HG03342 (cell line): Measurements from ENCODE around the gene SIDT2.
"Not testable (repeated sequence)": the region's sequence is repeated elsewhere in the genome, so short reads cannot be mapped to it uniquely, and the experiment has no call there.

ENCODE experiments used
- ATAC-seq: cut with Tn5 transposase; IDR thresholded peaks from one replicate; pipeline ENCODE4 v1.9.1; 2021; ENCODE audit warnings: mild to moderate bottlenecking, moderate library complexity; ENCODE audit not compliant: unreplicated experiment

The SIDT2 gene

DNA sequence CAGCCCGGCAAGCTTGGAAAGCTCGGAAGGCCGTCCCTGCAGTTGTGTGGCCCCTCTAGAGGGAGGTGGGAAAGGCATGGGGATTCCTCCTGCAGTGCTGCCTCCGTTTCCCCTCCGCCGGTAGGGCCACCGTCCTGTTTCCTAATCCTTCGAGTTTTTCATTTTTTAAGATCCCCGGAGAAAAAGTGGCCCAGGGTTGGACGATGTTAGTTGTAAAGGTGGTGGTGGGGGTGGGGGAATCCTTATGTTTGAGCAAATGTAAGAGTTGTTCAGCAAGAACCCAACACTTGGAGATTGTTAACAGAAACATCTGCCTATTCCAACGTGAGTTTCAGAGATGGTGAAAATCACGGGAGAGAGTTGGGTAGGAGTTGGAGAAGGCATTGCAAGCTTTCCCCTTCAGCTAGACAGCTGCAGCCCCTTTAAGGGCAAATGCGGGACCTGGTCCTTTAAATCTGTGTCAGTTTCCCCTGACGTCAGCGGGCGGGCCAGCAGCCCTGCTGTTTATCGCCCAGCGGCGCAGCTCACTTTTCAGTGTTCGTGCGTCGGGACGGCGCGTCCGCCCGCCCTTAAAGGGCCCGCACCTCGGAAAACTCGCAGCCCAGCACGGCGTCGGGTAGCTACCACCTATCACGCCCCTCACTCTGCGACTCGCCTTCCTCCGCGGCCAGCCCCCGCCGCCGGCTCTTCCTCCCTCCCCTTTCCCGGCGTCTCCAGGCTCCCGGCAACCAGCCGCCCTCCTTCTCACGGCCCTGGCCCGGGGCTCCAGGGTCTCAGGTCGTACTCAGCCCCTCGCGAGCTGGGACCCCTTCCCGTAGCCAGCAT, at the start of gene SIDT2:
Gene SIDT2 (plus strand): TSS at position 534 of the 825 bp plus-strand sequence. CDS start 521 bp downstream, outside the sequence.
- ATAC-seq, result peak; percentile 88

DNA sequence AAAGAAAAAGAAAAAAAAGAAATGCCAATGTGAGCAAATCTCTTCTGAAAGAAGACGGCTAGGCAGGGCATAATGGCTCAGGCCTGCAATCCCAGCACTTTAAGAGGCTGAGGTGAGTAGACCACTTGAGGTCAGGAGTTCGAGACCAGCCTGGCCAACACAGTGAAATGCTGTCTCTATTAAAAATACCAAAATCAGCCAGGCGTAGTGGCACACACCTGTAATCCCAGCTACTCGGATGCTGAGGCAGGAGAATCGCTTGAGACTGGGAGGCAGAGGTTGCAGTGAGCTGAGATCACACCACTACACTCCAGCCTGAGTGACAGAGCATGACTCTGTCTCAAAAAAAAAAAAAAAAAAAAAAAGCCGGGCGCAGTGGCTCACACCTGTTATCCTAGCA, 48.1 kb upstream of the SIDT2 start:
- ATAC-seq, result not testable (repeated sequence)

DNA sequence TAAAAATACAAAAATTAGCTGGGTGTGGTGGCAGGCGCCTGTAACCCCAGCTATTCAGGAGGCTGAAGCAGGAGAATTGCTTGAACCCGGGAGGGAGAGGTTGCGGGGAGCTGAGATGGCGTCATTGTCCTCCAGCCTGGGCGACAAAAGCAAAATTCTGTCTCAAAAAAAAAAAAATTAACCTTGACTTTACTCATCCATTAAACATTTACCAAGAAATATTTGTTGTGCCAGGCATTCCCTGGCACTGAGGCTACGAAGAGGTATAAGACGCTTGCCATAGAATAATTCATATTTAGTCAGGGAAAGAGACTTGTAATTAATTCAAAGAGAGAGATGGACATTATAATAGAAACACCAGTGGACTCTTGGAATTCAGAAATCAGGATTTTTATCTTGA, 47.7 kb upstream of the SIDT2 start:
- no peak for ATAC-seq

DNA sequence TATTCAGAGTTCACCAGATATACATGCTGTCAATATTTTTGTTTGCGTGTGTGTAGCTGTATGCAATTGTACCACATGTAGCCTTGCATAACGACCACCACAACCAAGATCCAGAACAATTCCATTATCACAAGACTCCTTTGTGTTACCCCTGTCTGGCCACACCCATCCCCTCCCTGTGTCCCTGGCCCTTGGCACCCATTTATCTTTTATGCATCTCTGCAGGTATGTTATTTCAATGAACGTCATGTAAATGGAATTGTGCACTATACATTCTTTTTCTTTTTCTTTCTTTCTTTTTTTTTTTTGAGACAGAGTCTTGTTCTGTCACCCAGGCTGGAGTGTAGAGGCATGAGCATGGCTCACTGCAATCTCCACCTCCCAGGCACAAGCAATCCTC, 44.1 kb upstream of the SIDT2 start:
- no peak for ATAC-seq

DNA sequence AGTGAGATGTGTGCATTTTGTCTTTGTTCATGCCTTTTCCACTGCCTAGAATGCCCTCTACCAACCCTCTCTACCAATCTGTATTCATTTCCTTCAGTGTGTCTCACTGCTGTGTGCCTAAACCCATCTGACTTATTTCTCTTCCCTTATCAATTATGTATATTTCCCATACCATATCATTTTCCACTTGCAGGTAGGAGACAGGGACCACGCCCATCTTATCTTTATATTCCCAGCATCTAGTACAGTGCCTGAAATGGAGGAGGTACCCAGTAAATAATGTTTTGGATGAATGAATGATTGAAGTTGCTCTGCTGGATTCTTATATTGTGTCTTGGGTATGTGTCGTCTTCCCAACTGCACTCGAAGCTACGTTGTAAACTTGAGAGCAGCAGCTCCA, 43.6 kb upstream of the SIDT2 start:
- not testable (repeated sequence) for ATAC-seq

DNA sequence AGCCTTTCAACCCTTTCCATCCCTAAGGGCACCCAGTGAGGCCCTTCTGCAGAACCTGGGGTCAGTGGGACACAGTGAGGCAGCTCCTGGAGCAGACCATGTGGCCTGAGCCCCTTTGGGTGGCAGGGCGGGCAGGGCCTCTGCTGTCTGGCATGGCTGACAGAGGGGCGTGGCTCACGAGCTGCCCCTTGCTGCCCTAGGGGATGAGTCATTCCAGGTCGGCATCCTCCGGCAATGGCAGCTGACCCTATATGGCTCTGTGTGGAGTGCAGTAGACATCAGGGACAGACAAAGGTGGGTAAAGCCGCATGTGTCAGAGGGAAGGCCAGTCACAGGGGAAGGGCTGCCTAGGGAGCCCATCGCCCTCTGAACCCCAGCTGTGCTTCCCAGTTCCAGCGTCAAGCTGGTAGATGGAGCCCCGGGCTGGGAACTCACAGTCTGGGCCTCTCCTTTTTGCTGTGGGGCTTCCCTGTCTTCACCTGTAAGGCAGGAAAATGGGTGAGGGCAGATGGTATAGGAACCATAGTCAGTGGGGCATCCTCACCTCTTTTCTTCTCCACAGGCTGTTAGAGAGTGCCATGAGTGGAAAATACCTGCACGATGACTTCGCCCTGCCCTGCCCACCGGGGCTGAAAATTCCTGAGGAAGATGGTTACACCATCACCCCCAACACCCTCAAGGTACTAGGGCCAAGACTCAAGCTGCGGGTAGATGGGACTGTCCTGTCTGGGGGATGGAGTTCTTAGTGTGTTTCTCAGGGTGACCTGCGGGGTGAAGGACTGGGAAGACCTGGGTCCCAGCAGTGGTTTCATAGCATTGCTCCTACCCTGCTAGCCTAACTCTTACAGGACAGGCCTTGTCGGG, 41.1 kb upstream of the SIDT2 start:
- not testable (repeated sequence) for ATAC-seq

DNA sequence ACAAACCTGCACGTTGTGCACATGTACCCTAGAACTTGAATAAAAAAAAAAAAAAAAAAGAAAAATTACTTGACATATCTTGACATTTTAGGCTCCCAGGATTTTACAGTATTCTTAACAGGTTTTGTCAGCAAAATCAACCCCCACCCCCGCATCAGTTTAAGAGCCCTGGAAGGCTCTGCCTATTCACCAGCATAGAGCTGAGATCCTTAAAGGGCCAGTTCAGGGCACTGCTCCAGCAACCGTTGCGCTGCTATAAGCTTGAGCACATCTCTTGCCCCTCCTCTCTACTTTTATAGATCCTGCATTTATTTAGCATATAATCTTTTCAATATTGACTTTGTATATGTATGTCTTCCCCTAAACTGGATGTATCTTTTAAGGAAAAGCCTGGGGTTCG, 35.2 kb upstream of the SIDT2 start:
- peak; percentile 21 for ATAC-seq

DNA sequence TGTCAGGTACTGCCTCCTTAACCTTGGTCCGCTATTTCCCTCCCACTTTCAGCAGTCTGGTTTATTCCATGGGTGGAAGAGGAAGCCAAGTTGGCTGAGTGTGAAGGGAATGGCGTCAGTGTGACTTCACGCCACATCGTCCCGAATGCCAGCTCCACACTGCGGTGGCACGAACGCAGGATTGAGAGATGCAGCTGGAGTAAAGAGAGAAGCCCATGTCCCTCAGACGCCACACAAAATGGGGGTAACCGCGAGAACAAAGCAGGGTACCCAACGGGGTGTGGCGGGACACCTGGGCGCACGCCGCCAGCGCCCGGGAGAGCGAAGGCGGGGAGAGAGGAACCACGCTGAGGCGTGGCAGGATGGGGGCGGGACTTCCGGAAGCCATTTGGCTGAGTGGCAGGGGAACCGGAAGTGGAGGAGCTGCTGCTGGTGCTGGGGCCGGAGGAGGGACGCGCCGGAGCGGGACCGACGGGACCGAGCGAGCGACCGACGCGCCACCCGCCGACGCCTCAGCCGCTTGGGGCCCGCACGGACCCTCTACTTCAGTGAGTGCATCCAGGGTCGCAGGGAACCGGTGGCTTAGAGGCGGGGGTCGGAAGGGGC, 34.6 kb upstream of the SIDT2 start, which contains the start of gene PAFAH1B2:
Gene PAFAH1B2 (plus strand): TSS at position 417 of the 606 bp plus-strand sequence. CDS start 8,161 bp downstream, outside the sequence.
- ATAC-seq, result peak; percentile 98

DNA sequence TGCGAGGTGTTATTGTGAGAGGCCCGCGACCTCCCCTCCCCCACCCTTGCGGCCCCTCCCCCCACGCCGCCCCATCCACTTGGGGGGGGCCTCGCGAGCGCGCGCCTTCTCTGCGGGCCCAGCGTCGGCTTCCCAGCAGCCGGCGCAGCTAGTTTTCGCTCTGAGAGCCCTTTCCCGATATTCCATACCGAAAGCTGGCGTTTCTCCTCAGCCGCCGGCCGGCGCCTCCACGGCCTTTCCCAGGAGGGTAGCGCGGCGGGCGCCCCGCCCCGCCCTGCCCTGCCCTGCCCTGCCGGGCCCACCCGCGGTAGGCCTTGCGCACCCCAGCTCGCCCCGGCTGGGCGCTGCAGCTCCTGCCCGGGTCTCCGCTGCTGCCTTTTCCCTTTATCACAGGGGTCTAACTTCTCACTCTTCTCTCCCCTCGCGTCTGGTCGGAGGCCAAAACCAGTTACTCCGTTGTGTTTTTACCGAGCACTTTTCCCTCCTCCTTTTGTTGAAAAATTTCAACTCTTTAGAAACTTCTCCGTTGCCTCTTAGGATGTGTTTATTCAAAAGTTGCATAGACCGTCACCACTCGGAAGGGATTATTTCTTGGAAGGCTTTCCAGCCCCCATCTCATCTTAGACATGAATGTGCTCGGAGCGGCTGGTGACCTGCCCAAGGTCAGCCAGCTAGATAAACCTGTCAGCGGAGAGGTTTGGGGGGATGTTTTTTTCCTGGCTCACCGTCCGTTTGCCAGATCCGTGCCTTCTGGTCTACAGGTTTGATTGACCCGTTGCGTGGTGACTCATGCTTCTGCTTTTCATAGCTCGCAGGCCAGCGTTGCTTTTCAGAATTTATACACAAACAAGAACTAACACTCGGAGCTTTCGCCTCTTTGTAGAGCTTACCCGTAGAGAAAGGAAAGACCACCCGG, 33.8 kb upstream of the SIDT2 start:
- ATAC-seq, result peak; percentile 28

DNA sequence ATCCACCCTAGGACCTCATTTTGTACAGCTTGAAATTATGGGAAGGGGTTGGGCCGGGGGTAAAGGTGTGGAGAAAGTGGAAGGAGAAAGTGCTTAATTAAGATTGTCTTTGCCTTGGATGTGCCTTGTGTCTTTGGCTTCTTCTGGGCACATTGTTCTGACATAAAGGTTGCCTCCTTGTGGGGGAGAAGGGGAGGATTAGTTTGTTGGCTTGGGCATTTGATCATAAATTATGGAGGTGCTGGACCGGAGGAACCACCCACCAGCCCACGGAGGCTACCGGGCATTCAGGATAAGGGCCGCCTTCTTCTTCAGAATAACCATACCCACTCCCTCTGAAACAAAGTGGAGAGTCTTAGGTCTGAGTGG, 33.2 kb upstream of the SIDT2 start:
- no peak for ATAC-seq

DNA sequence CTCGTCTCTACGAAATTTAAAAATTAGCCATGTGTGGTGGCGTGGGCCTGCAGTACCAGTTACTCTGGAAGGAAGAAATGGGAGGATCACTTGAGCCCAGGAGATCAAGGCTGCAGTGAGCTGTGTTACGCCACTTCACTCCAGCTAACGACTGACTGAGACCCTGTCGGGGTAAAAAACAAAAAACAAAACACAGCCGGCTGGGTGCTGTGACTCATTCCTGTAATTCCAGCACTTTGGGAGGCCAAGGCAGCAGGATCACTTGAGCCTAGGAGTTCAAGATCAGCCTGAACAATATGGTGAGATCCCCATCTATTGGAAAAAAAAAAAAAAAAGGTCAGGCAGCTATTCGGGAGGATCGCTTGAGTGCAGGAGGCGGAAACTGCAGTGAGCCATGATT, 32.0 kb upstream of the SIDT2 start:
- ATAC-seq, result no peak

DNA sequence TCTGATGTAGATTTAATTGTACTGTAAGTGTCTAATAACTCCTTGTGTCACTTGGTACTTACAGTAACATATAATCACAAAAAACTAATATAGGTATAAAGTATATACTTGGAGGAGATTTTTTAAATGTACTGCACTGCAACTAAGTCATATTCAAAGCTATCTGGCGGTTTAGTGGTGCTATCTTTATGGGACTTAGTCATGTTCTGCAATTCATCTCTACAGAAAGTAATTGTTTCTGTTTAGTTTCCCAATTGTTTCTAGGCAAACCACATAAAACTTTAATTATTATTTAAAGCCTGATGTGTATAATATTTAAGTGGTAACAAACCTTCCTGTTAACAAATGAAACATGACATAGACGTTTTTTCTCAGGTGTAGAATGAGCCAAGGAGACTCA, 26.5 kb upstream of the SIDT2 start:
- ATAC-seq, result no peak

DNA sequence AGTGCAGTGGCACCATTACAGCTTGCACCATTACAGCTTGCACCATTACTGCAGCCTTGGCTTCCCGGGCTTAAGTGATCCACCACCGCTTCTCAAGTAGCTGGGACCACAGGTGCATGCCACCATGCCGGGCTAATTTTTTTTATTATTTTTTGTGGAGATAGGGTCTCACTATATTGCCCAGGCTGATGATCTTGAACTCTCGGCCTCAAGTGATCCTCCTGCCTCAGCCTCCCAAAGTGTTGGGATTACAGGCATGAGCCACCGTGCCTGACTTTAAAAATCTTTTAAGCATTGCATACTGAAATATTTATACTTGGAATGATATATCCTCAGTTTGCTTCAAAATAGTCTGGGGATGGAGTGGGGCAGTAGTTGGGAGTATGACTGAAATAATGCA, 24.1 kb upstream of the SIDT2 start:
- no peak for ATAC-seq

DNA sequence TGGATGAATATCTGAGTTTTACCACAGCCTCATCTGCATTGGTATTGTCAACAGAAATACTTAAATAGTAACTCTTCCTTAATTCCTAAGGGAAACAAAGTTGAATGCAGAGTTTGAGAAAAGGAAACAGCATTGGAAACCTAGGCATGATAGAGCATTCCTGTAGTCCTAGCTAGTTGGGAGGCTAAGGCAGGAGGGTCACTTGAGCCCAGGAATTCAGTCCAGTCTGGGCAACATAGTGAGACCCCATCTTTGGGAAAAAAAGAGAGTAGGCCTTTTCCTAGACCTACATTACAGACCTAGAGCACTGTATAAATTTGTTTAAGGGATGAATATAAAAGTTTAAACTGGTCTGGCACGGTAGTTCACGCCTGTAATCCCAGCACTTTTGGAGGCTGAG, 21.0 kb upstream of the SIDT2 start:
- no peak for ATAC-seq

DNA sequence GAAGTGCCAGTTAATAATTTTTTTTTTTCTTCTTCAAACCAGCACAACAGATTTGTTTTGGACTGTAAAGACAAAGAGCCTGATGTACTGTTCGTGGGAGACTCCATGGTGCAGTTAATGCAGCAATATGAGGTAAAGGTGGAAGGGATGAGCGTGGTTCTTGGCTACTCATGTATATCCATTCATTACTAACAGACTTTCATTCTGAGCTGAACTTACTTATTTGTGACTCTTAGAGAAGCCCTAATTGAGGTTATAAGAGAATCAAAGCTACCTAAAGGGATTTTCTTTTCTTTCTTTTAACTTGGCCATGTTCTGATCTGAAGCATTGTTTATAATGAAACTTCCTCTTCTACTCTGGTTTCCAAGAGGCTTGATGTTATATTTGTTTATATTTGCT, 18.7 kb upstream of the SIDT2 start:
- ATAC-seq, result no peak

DNA sequence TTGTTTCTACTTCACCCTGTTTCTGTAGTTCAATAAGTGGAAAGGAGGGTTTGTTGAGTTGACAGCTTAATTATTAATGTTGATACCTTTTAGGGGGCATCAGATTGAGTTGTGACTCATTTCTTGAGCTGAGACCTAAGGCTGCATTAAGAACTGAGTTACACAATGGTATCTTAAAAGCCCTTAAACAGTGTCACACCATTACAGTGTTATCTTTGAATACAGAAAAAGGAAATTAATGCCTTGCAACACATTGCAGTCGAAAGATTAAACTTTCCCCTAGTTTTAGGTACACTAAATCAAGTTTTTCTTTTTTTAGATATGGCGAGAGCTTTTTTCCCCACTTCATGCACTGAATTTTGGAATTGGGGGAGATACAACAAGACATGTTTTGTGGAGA, 17.7 kb upstream of the SIDT2 start:
- no peak for ATAC-seq

DNA sequence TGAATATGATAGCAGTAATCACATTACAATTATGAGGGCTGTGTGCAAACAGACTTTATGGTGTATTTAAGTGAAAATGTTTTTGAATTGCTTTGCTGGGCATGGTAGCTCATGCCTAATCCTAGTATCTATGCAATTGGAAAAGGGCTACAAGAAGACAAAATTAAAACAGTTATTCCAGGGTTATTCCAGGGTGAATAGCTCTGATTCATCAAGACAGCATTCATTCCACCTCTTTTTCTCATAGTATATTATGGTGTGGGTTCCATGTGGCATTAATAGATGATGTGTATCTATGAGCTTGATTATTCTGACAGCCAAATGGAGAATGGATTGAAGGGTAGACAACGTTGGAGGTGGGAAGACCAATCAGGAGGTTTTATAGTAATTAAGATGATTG, 12.1 kb upstream of the SIDT2 start:
- no peak for ATAC-seq

DNA sequence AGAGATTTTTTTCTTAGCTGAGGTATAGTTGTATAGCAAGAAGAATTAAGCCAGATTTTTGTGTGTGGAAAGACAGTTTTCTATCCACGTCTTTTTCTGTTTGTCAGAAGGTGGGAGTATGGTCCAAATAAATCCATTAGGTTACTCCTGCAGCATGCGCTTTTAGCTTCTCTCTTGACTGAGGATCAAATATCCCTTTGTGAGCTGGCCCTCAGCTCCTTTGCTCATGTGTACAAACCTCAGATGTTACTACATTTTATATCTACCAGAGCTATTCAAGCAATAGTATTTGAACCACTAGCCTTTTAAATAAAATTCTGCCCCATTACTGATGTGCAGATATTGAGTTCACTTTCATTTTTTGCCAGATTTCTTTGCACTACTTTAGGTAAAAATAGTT, 8.8 kb upstream of the SIDT2 start:
- ATAC-seq, result no peak

DNA sequence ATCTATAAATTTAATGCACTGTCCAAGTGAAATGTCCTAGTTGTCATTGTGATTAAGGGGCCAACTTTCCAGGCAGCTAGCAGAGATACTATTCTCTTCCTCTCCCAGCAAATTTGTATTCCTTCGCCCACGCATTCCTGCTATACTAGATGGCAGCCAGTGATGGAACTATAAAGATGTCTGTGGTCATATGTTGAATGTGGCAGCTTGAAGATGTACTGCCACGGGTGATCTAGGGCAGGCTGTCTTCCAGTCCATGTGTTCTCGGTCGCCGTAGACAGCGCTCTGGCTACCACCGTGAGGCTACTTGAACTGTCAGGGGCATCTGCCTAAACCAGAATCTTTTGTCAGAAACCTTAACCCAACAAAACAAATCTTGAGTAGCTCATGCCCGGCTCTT, 8.3 kb upstream of the SIDT2 start:
- ATAC-seq, result no peak

DNA sequence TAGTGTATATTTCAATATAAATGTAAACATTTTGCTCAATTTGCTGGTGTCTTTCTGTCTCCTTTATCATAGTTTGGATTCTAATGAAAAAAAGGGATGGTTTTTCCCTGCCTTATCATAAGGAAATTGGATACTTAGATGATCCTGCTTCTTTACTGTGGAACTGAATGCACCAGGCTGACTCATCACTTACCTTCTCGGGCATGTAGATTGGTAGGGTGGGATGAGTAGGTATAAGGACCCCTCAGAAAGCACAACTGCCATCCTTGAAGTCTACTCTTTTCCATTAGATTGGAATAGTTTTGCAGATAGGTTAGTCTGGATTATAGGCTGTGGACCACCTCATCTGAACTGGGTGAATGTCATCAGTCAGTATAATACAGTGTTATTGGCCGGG, 7.5 kb upstream of the SIDT2 start:
- ATAC-seq, result no peak
